HG03159 (cell line): ENCODE data around the gene UBAP2.
"Not testable (repeated sequence)": the region's sequence is repeated elsewhere in the genome, so short reads cannot be mapped to it uniquely, and the experiment has no call there.

Source experiments
- ATAC-seq: cut with Tn5 transposase; IDR thresholded peaks from one replicate; pipeline ENCODE4 v1.9.1; 2021; ENCODE audit warnings: mild to moderate bottlenecking, moderate library complexity; ENCODE audit not compliant: unreplicated experiment

UBAP2 gene

GRCh38 chr9:33988219-33988890 is 60.3 kb downstream of the UBAP2 start:
- peak; percentile 96 for ATAC-seq

DNA sequence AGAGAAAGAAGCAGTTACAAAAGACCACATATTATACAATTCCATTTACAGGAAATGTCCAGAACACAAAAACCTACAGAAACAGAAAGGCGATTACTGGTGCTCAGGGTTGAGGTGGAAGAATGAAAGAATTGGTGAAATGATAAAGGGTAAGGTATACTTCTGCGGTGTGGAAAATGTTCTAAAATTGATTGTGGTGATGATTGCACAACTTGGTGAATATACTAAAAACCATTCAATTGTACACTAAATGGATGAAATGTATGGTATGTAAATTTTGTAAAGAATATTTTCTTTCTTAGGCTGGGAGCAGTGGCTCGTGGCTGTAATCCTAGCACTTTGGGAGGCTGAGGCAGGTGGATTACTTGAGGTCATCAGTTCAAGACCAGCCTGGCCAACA is 72.3 kb downstream of the UBAP2 start:
- no peak for ATAC-seq

DNA sequence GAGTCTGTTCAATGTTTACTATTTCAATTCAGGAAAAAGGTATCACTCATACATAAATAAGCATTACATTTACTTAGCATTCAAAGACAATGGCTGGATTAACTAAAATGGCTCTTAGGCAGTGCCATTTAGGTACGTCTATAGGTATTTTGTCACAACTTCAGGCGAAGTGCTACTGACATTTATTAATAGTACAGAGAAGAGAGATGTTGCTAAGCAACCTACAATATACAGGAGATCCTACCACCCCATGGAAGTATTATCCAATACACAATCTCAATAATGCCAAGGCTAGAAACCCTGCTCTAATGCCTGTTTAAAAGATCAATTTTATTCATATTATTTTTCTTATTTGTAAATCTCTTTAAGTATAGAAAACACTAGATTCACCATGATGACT is 76.0 kb downstream of the UBAP2 start:
- ATAC-seq, result no peak

DNA sequence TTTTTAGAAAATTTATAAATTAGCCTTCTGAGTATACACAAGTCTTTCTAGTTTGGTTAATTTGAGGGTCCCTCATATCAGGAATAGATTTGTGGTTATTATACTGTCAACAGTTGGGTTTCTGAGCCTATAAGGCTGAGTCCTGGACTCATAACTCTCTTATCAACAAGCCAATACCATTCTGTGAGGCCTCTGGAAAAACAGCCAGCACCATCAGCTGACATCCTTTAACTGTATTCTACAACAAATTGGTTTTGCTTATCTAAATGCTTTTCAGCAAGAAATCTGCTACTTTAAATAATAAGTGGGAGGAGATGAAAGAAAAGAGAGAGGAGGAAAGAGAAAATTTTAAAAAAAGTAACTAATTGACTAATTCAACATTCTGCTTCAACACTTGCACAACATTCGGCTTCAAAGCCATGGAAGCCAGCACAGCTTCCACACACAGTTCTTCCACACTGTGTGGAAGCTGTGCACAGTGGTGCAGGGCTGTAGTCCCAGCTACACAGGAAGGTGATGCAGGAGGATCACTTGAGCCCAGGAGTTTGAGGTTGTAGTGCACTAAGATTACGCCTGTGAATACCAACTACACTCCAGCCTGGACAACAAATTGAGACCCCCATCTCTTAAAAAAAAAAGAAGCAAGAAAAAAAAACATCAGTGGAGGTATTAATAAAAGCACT is 84.5 kb downstream of the UBAP2 start:
- ATAC-seq, result no peak

GRCh38 chr9:33962468-33962867 is 86.2 kb downstream of the UBAP2 start:
- not testable (repeated sequence) for ATAC-seq

- no peak for ATAC-seq
Observed at GRCh38 chr9:33959725-33960124, 89.0 kb downstream of the UBAP2 start.

GRCh38 chr9:33956544-33956943 is 92.1 kb downstream of the UBAP2 start:
- ATAC-seq, result no peak

DNA sequence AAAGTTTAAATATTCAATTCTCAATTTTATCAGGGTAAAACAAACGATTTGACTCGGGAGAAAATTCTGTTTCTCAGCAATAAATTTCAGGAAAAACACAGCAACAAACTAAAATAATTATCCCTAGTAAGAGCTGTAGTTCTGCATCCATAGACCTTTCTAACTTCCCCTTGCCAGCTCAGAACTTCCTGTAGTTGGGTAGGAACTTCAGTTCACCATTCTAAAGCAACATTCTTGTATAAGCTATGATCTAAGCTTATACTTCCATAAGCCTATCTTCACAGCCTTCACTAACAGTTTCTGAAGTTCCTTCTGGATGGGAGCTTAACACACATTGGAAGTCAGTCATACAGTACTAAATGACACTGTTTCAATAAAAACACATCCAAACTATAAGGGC is 96.6 kb downstream of the UBAP2 start:
- no peak for ATAC-seq

DNA sequence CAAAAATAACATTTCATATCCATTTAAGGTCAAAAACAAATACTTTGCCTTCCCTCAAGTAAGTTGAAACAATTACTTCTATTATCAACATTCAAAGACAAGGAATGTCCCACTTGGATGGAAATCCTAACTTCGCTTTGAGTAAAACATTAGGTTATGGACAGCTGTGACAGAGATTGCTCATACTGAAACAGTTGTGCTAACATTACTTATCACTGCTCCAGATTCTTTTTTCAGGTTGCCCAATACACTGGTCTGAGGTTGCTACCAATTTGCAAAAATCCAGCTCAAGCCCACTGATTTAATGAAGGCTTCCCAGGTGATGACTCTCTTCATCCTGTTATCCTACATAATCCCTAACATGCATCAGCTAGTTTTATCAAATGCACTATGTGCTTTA is 98.3 kb downstream of the UBAP2 start:
- no peak for ATAC-seq

- no peak for ATAC-seq
Observed at GRCh38 chr9:33946779-33947535, 101.7 kb downstream of the UBAP2 start.

GRCh38 chr9:33943389-33943788 is 105.3 kb downstream of the UBAP2 start:
- ATAC-seq, result no peak

DNA sequence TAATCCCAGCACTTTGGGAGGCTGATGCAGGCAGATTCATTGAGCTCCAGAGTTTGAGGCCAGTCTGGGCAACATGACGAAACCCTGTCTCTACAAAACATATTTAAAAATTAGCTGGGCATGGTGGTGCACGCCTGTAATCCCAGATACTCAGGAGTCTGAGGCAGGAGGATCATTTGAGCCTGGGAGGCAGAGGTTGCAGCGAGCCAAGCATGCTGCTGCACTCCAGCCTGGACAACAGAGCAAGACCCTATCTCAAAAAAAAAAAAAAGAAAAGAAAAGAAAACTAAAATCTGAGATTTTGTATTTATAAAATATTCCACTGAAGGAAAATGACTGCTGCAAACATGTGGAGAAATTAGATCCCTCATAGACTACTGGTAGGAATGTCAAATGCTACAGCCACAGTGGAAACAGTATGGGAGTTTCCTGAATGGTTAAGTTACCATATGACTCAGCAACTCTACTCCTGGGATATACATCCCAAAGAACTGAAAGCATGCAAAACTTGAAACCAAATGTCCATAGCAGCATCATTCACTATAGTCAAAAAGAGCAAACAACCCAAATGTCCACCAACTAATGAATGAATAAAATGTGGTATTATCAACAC is 106.1 kb downstream of the UBAP2 start:
- no peak for ATAC-seq

DNA sequence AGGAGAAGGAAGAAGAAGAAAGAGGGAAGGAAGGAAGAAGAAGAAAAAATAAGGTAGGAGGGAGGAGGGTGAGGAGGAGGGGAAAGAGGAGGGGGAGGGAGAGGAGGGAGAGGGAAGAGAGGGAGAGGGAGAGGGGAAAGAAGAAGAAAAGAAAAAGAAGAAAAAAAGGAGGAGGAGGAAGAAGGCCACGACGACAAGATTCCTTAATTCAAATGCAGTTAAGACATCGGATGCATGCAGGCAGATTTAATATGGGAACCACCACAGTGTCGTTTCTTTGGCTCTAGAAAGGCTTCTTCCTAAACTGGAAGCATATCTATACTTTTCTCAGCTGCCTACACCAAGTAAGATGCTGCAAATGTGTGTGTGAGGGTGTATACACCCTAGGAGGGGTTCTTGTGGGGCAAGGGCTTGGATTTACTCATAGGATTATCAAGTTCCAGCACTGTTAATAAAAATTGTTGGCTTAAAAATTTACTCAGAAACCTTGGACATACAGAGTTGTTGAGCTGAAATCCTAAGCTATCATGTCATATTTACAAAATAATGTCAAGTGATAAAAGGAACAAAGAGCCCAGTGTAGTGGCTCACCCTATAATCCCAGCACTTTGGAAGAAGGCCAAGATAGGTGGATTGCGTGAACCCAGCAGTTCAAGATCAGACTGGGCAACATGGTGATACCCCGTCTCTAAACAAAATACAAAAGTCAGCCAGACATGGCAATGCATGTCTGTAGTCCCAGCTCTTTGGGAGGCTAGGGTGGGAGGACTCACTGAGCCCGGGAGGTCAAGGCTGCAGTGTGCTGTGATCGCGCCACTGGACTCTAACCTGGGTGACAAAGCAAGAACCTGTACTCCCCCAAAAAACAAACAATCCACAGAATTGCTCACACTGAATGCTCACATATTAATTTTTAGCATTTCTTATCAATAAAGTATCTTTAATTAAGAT is 108.5 kb downstream of the UBAP2 start:
- no peak for ATAC-seq

DNA sequence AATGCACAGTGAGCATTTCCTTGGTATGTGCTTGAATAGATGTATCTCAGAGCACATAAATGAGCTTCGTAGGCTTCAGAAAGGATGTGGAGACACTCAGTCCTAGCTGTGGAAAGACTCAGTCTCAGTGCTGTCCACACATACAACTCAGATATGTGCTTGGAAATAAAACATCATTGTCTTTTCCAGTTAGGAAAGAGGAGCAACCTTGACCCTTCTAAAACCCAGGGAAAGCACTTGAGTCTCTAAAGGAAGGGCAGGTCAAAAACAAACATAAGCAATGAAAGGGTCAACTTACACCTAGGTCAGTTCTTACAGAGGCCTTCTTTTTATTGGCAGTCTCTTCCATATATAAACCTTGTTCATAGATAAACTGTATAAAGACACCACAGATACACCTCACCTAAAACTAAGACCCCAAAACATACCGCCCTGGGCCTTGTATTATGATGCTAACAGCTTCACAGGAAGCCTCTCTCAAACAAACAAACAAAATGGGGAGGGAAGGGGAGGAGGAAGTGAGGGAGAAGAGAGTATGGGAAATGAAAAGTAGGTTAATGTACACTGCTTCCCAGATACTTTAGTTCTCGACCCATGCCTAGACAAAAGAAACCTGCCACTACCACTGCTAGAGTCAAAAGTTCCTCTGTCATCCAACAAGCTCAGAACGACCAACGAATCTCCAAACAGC is 114.4 kb downstream of the UBAP2 start:
- no peak for ATAC-seq

DNA sequence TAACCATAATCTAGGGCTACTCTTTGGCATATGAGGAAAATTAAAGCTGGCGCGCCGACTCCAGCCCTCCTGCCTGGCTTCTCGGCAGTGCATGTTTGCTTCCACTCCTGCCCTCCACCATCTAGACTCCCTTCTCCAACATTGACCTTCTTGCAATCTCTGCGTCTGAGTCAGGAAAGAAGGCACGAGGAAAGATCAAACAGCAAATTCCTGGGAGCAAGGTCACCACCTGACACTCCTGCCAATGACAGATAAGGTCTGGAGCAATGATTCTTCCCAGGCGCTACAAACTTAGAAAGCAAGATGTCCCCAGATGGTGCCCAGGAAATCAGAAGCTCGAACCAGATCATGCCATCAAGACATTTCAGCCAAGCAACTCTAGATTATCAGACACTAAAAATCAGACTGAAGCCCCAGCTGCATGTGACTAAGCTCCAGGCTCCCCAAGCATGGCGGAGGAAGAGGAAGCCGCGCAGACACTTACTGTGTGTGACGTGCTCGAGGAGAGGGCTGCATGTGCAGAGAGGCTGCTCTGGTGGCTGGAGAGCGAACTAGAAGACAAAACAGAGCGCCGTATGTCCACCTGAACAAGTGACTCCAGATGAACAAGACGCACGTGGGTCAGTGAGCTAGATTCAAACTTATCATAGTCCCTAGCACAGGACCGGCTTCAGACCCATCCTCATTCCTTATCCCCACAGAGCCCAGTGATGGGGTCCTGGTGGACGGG is 116.4 kb downstream of the UBAP2 start:
- no peak for ATAC-seq

DNA sequence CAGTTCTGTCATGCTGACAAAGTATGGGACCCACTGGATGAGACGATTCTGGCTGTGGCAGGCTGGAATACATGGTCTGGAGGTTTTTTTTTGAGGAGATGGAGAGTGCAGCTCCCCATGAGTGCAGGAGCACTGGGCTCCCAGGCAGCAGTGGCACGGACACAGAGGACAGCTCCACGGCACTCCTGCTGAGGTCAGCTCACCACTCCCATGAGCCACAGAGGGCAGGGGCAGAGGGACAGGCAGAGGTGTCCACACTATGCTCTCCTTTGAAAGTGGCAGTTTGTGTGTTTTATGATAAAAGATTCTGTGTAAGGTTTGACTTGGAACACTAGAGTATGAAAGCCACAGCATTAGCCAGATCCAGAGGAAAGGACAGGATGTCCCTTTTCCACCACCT is 117.4 kb downstream of the UBAP2 start:
- no peak for ATAC-seq

DNA sequence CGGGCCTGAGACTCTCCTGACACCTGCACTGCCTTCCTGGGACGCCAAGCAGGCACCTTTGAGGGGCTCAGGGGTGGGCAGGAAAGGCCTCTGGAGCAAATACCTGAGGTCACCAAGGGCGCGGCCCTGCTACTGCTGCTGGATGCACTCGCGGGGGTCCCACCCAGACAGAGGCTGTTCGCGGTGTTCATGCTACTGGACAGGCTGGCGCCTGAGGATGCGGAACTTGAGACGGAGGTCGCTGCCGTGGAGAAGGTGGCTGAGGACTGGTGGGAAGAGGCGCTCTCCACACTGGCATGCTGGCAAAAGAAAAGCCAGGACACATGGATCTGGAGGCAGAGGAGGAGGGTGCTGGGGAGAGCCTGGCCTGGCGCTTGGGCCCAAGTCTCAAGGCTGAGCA is 121.0 kb downstream of the UBAP2 start:
- no peak for ATAC-seq

GRCh38 chr9:33926746-33927485 is 121.8 kb downstream of the UBAP2 start:
- no peak for ATAC-seq
